HG03060 (cell line): Measurements from ENCODE around the gene SLC35F3.
"Not testable (repeated sequence)": the region's sequence is repeated elsewhere in the genome, so short reads cannot be mapped to it uniquely, and the experiment has no call there.

Source experiments
- ATAC-seq: cut with Tn5 transposase; IDR thresholded peaks from one replicate; pipeline ENCODE4 v1.9.1; 2021; ENCODE audit warnings: low read depth, moderate number of reproducible peaks; ENCODE audit not compliant: unreplicated experiment

SLC35F3 gene

GRCh38 chr1:234239515-234239914 is 335.0 kb downstream of the SLC35F3 start:
- no peak for ATAC-seq

- no peak for ATAC-seq
These were observed 335.5 kb downstream of the SLC35F3 start for GRCh38 chr1:234239936-234240335.

GRCh38 chr1:234240680-234241079 is 336.2 kb downstream of the SLC35F3 start:
- ATAC-seq: no peak

GRCh38 chr1:234241941-234242490 is 337.5 kb downstream of the SLC35F3 start:
- ATAC-seq: no peak

- ATAC-seq: no peak
These were observed 339.2 kb downstream of the SLC35F3 start for GRCh38 chr1:234243521-234244260.

- no peak for ATAC-seq
These were observed 340.0 kb downstream of the SLC35F3 start for GRCh38 chr1:234244482-234244881.

- peak; percentile 86 for ATAC-seq
These were observed 342.2 kb downstream of the SLC35F3 start for GRCh38 chr1:234246638-234247116.

GRCh38 chr1:234247746-234248145 is 343.3 kb downstream of the SLC35F3 start:
- not testable (repeated sequence) for ATAC-seq

DNA sequence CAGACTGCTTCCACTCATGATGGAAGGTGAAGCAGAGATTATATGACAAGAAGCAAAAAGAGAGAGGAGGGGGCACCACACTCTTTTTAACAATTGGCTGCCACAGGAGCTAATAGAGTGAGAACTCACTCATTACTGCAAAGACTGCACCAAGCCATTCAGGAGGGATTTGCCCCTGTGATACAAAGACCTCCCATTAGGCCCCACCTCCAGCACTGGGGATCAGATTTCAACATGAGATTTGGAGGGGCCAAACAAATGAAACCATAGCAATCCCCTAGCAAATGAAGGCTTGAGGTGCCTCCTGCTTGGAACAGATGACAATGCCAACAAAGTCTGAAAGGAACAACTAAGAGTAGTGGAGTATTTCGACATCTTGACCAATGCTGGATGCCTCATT is 346.3 kb downstream of the SLC35F3 start:
- ATAC-seq: no peak

DNA sequence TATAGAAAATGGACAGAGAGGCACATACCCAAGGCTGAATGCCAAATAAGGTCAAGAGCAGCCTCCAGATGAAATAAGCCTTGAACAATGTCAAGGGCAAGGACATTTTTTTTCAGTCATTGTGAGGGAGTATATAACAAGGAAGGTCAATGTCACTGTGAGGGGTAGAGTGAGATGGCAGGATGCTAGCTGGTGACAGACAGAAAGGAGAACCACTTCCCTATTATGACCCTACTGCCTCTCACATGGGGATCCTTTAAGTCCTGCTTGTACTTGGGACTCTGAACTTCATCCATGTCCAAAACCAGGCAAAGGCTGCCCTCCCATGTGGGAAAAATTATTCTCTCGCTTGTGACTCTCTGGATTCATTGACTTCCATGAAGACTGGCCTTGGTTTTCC is 349.3 kb downstream of the SLC35F3 start:
- no peak for ATAC-seq

DNA sequence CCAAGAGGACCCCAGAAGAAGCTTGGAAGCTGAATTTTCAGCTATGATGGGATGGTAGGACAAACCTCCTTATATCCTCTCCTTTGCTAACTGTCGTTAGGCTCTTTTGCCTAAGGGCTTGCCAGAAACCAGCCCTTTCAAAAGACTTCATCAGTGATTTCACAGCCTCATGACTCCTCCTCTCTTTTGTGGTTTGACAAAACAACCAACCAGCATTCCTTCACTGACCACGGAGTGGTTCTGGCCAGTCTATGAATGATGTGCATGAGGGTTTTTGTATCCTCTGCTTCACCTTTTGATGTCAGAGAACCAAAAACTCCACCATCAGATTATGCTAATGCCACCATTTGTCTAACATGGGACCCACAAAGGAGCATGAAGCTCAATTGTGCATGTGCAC is 351.9 kb downstream of the SLC35F3 start:
- no peak for ATAC-seq

DNA sequence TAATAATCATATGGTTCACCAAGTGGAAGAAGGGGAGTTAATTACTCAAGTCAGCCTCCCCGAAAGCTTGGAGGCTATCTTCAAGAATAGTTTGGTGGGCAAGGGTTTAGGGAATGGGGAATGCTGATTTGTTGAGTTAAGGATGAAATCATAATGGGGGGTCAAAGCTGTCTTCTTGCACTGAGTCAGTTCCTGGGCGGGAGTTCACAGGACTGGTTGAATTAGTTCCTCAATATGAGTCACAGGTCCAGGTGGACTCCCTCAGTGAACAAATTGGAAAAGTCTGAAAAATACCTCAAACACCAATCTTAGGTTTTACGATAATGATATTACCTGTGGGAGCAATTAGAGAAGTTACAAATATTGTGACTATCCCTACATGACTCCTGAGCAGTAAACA is 353.6 kb downstream of the SLC35F3 start:
- no peak for ATAC-seq

DNA sequence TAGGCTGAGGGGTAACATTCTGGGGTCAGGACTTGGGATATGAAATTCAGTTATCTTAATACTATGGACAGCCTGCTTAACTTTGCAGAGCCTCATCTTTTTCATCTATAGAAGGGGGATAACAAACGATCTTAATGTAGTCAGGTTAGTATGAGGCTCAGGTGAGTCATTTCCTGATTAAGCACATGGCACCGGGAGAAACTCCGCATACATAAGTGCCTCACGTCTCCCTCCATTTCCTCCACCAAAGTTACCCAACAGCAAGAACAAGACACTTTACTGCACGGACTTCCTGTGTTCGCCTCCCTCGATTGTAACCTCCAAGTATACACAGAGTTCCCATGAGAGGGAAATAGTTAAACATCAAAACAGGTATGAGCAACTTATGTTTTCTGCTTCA is 356.1 kb downstream of the SLC35F3 start:
- no peak for ATAC-seq

DNA sequence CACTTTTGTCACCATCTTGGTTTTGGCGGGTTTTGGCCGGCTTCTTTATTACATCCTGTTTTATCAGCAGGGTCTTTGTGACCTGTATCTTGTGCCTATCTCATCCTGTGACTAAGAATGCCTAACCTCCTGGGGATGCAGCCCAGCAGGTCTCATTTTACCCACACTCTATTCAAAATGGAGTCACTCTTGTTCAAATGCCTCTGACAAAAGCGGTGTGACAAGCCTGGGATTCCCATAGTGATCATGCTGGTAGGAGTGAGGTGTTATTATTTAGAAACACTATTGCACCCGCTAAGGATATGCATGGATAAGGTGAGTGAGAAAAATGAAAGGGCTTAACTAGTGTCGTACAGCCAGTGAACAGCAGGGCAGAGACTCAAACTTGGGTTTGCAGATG is 357.1 kb downstream of the SLC35F3 start:
- no peak for ATAC-seq

GRCh38 chr1:234262007-234262753 is 357.7 kb downstream of the SLC35F3 start:
- ATAC-seq: no peak

- ATAC-seq: no peak
These were observed 358.3 kb downstream of the SLC35F3 start for GRCh38 chr1:234262754-234263105.

DNA sequence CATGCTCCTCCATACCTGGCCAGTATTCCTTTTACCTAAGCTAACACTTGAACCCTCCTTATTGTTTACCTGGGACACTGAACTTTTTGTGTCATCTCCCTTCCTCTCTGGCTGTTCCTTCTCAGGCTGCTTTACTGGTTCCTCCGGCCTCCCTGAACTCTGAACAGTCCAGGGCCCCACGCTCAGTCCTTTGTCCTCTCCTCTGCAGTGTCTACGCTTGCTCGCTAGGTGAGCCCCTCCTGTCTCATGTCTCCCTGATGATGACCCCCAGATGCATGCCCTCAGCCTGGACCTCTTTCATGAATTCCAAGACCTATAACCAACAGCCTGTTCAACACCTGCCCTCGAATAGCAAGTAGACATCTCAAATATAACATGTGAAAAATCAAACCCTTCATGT is 360.4 kb downstream of the SLC35F3 start:
- ATAC-seq: no peak

- no peak for ATAC-seq
These were observed 360.8 kb downstream of the SLC35F3 start for GRCh38 chr1:234265321-234265720.

- no peak for ATAC-seq
These were observed 361.4 kb downstream of the SLC35F3 start for GRCh38 chr1:234265861-234266260.

DNA sequence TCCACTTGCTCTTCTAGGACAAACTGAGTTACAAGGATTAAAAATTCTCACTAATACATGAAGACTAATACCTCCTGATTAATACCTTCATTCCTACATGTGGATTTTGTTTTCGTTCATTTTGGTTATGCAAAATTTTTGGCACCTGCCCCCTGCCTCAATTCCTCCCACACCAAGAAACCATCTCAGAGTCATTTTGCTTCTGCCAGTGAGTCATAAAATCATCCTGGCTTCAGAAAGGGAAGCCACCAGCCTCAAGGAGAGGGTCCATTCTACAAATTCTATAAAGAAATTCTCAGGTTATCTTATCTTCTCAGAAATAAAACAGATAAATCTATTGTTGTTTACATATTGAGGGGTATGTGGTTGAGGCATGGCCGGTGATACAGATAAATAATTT is 365.6 kb downstream of the SLC35F3 start:
- ATAC-seq: no peak

DNA sequence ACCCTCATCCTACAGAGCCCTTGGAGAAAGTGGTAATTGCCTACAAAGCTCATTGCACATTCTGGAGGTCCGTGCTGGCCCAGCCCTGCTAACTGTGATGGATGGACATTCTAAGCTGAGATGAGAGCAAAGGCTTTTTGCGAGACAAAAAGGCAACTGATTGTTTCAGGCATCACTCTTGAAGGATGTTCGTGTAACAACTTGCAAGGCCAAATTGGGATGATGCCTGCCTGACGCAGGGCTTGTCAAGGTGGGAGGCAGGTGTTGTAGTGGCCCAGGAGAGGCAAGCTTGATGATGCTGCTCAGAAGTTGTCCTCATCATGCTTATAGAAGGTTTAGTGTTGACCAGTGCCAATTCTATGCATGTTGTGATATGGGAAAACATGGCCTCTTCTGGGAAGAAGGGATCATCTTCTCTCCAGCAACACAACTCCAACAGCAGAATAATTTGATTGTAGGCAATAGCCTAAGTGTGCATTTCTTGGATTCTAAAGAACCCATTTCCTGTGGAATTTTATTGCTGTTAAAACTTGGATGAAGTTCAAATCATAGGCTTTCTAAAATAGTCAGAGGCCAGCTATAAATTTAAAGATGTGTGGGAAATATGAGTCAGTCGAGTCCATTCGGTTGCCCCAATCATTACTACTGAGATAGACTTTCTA is 366.2 kb downstream of the SLC35F3 start:
- ATAC-seq: no peak
